Brain microvascular endothelial cell (primary cell): ENCODE data around the gene DCAF8.

Experiments
- DNase-seq: peaks from one replicate; pipeline ENCODE4 v3.0.0-alpha.2; 2020
- H3K27ac ChIP-seq: fragments of 250-450 bp; sonication (Bioruptor Pico); 2 replicates; pipeline ENCODE4 v1.5.1; 2020; ENCODE audit warnings: mild to moderate bottlenecking, moderate library complexity
- H3K27me3 ChIP-seq: fragments of 250-450 bp; sonication (Bioruptor Pico); replicated peaks from 2 replicates; pipeline ENCODE4 v1.5.1; 2020; ENCODE audit warnings: mild to moderate bottlenecking
- H3K36me3 ChIP-seq: fragments of 250-450 bp; sonication (Bioruptor Pico); replicated peaks from 2 replicates; pipeline ENCODE4 v1.5.1; 2020; ENCODE audit warnings: mild to moderate bottlenecking
- H3K4me3 ChIP-seq: 2 replicates; pipeline ENCODE4 v1.5.1; 2011; ENCODE audit warnings: low read depth, mild to moderate bottlenecking, control low read depth, low read length, moderate library complexity
- in situ Hi-C: cut with HindIII; loops from 2 replicates; pipeline ENCODE4 v1.10.0; 2017; ENCODE audit warnings: low sequenced_read_pairs, low pct_ligation_motif_present
- TF ChIP-seq, protein P1 (sequence below): IDR thresholded peaks from 2 replicates; pipeline ENCODE4 v1.5.1; 2011; ENCODE audit warnings: low read depth, mild to moderate bottlenecking, moderate library complexity, low read length, control low read depth, inconsistent platforms; ENCODE audit errors: missing control alignments

The DCAF8 gene

DNA sequence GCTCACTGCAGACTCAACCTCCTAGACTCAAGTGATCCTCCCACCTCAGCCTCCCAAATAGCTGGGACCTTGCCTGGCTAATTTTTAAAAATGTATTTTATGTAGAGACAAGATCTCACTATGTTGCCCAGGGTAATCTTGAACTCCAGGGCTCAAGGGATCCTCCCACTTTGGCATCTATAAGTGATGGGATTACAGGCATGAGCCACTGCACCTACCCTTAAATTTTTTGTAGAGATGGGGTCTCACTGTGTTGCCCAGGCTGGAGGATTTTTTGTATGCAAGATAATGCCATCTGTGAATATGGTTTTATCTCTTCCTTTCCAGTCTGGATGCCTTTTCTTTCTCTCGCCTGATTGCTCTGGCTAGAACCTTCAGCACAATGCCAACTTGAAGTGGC lies 8.7 kb upstream of the DCAF8 start:
- Histone ChIP-seq H3K36me3 (no peaks in the 10 kb centered on the region), H3K27ac (no peak overlapping the region), H3K4me3 (no peak overlapping the region), H3K27me3 (no peaks in the 10 kb centered on the region)
- TF ChIP-seq, protein P1, sequence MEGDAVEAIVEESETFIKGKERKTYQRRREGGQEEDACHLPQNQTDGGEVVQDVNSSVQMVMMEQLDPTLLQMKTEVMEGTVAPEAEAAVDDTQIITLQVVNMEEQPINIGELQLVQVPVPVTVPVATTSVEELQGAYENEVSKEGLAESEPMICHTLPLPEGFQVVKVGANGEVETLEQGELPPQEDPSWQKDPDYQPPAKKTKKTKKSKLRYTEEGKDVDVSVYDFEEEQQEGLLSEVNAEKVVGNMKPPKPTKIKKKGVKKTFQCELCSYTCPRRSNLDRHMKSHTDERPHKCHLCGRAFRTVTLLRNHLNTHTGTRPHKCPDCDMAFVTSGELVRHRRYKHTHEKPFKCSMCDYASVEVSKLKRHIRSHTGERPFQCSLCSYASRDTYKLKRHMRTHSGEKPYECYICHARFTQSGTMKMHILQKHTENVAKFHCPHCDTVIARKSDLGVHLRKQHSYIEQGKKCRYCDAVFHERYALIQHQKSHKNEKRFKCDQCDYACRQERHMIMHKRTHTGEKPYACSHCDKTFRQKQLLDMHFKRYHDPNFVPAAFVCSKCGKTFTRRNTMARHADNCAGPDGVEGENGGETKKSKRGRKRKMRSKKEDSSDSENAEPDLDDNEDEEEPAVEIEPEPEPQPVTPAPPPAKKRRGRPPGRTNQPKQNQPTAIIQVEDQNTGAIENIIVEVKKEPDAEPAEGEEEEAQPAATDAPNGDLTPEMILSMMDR, result no peak
- in situ Hi-C loops, result no loop called here
- no peak for DNase-seq

- Histone ChIP-seq H3K27ac (no peak overlapping the region), H3K4me3 (no peak overlapping the region), H3K36me3 (no peaks in the 10 kb centered on the region), H3K27me3 (no peaks in the 10 kb centered on the region)
- in situ Hi-C loops, result no loop called here
- no peak for DNase-seq
- TF ChIP-seq, protein P1, result no peak
Observed at GRCh38 chr1:160267284-160267991, 5.1 kb upstream of the DCAF8 start.

DNA sequence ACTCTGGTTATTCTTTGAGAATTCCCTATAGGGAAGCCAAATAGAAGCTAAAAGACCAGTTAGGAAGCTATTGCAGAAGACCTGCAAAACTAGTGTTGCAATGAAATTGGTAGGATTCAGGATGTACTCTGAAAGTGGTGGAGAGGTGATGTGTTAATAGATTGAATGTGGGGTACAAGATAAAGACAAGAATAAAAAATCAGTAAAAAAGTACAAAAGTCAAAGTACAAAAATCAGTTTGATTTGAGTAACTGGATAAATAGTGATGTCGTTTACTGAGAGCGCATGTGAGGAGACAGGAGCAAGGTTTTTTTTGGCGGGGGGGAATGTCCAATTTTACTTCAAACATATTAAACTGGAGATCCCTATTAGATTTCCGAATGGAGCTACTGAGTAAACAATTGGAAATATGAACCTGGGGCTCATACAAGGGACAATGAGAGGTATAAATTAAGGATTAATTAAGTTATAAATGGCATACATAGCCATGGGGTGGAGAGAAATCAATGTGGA lies 2.5 kb upstream of the DCAF8 start:
- Histone ChIP-seq H3K4me3 (no peak overlapping the region), H3K36me3 (no peaks in the 10 kb centered on the region), H3K27me3 (no peaks in the 10 kb centered on the region), H3K27ac (no peak overlapping the region)
- TF ChIP-seq, protein P1, result no peak
- no peak for DNase-seq
- in situ Hi-C loops, result no loop called here

DNA sequence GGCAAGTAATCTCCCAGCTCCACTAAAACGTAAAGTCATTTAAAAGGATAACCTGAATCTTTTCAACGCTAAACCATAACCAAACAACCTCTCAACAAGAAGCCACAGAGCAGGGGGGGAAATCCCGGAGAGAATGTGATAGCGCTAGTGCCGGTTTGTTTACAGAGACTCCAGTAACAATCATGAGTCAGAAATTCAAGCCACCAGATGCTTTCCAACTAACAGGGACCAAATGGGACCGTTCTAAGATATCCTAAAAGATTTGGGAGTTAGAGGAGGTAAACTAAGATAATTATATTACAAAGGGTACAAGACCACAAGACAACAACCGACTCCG lies 825 bp downstream of the DCAF8 start:
- TF ChIP-seq, protein P1, result no peak
- no peaks in the 10 kb centered on the region for H3K27me3 ChIP-seq
- peak overlapping the region; percentile 100 for H3K4me3 ChIP-seq
- H3K36me3 ChIP-seq, result no peaks in the 10 kb centered on the region
- peak; percentile 89 for DNase-seq
- in situ Hi-C loops, result no loop called here
- H3K27ac ChIP-seq, result peak overlapping the region; percentile 98

GRCh38 chr1:160260406-160261382 lies 1.7 kb downstream of the DCAF8 start:
- H3K27me3 ChIP-seq, result no peaks in the 10 kb centered on the region
- DNase-seq, result peak; percentile 74
- peak overlapping the region; percentile 98 for H3K27ac ChIP-seq
- in situ Hi-C loops, result no loop called here
- TF ChIP-seq, protein P1, result no peak
- H3K4me3 ChIP-seq, result peak overlapping the region; percentile 100
- H3K36me3 ChIP-seq, result no peaks in the 10 kb centered on the region
